GM12891 (cell line): ENCODE measurements around the gene RBM20.
"Not testable (repeated sequence)": the region's sequence is repeated elsewhere in the genome, so short reads cannot be mapped to it uniquely, and the experiment has no call there.

Source experiments
- DNase-seq: peaks from one replicate; pipeline ENCODE4 v3.0.0; 2011; ENCODE audit warnings: low spot score; ENCODE audit not compliant: insufficient read length
- FAIRE-seq: peaks from 2 replicates; lab custom pipeline; 2011; peaks lifted over from hg19 to GRCh38; lab: Jason Lieb, UNC
- PAX5 ChIP-seq: IDR thresholded peaks from 2 replicates; pipeline ENCODE4 v1.6.1; 2011; ENCODE audit warnings: low read length, moderate library complexity, mild to moderate bottlenecking; ENCODE audit not compliant: insufficient read depth, severe bottlenecking
- POLR2A ChIP-seq: IDR thresholded peaks from 2 replicates; pipeline ENCODE4 v1.6.1; 2011; ENCODE audit warnings: low read depth, low read length, control low read depth
- POLR2AphosphoS5 ChIP-seq: IDR thresholded peaks from 2 replicates; pipeline ENCODE4 v1.6.1; 2011; ENCODE audit warnings: low read depth, low read length, control low read depth
- POU2F2 ChIP-seq: IDR thresholded peaks from 2 replicates; pipeline ENCODE4 v1.6.1; 2011; ENCODE audit warnings: low read depth, mild to moderate bottlenecking, control low read depth, low read length, moderate library complexity
- SPI1 ChIP-seq: IDR thresholded peaks from 2 replicates; pipeline ENCODE4 v1.6.1; 2011; ENCODE audit warnings: low read depth, low read length, control low read depth
- TAF1 ChIP-seq: IDR thresholded peaks from 2 replicates; pipeline ENCODE4 v1.6.1; 2011; ENCODE audit warnings: low read depth, low read length, control low read depth

RBM20 gene

DNA sequence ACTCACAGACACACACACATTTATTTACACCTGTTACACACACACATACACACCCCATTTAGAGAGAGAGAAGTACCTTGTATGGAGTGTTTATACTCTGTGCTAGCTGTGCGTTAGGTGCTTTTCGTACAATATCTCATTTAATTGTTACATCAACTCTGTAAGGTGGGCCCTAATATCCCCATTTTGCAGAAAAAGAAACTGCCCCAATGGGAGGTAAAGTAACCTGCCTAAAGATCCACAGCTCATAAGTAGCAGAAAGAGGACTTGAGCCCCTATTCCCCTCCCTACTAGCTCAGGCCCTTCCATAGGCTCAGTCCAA is 23.8 kb upstream of the RBM20 start:
- TF ChIP-seq TAF1 (no peak), POU2F2 (no peak), SPI1 (no peak), POLR2A (no peak), PAX5 (no peak), POLR2AphosphoS5 (no peak)
- FAIRE-seq (no peak), DNase-seq (no peak)

DNA sequence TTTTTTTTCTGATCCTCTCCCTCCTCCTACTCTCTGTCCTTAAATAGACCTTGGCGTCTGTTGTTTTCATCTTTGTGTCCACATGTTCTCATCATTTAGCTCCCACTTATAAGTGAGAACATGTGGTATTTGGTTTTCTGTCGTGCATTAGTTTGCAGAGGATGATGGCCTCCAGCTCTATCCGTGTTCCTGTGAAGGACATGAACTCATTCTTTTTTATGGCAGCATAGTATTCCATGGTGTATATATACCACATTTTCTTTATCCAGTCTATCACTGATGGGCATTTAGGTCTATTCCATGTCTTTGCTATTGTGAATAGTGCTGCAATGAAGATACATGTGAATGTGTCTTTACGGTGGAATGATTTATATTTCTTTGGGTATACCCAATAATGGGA is 20.8 kb upstream of the RBM20 start:
- DNase-seq, FAIRE-seq: not testable (repeated sequence)

- FAIRE-seq: no peak
- TF ChIP-seq TAF1 (no peak), POU2F2 (no peak), POLR2A (no peak), SPI1 (no peak), PAX5 (no peak)
- no peak for DNase-seq
These were observed 18.7 kb upstream of the RBM20 start for GRCh38 chr10:110625356-110625894.

GRCh38 chr10:110625951-110626855 is 17.9 kb upstream of the RBM20 start:
- FAIRE-seq (no peak), DNase-seq (no peak)
- no peak for TF ChIP-seq POLR2A

DNA sequence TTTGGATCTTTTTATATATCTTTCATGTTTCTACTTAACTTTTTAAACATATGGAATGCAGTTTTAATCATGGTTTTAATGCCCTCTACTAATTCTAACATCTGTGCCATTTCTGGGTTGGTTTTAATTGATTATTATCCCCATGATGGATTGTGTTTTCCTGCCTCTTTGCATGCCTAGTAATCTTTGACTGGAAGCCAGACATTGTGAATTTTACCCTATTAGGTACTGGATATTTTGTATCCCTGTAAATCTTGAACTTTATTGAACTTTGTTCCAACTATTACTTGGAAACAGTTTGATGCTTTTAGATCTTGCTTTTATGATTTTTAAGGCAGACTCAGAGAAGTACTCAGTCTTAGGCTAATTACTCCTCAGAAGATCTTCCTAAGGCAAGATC is 16.0 kb upstream of the RBM20 start:
- FAIRE-seq (no peak), DNase-seq (no peak)
- no peak for TF ChIP-seq POU2F2
- TF ChIP-seq POLR2AphosphoS5: no peak
- TF ChIP-seq POLR2A: no peak
- TF ChIP-seq PAX5: no peak
- TF ChIP-seq TAF1: no peak
- TF ChIP-seq SPI1: no peak

- no peak for TF ChIP-seq TAF1
- no peak for TF ChIP-seq POLR2AphosphoS5
- no peak for TF ChIP-seq SPI1
- no peak for TF ChIP-seq POLR2A
- FAIRE-seq (no peak), DNase-seq (no peak)
These were observed 14.4 kb upstream of the RBM20 start for GRCh38 chr10:110629680-110630191.

DNA sequence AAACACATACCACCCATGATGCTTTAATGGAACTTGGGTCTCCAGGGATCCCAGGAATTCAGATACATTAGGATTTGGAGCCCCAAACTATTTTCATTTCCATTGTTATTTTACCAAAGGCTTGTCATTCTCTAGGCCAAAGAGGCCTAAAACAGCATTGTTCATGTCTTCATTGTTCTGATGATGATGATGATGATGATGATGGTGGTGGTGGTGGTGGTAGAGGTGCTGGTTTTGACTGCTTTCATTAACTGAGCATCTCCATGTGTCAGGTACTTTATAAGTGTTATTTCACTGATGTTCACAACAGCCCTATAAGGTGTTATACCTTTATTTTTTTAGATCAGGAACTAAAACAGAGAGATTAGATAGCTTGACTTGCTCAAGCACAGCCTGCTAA is 12.2 kb upstream of the RBM20 start:
- no peak for TF ChIP-seq PAX5
- no peak for TF ChIP-seq POU2F2
- DNase-seq (no peak), FAIRE-seq (no peak)

- no peak for TF ChIP-seq PAX5
- DNase-seq: no peak
- no peak for FAIRE-seq
These were observed 11.4 kb upstream of the RBM20 start for GRCh38 chr10:110632591-110633215.

- no peak for TF ChIP-seq POU2F2
- TF ChIP-seq PAX5: no peak
- no peak for TF ChIP-seq POLR2A
- TF ChIP-seq TAF1: no peak
- no peak for TF ChIP-seq SPI1
- TF ChIP-seq POLR2AphosphoS5: no peak
- DNase-seq: no peak
- FAIRE-seq: no peak
These were observed 9.5 kb upstream of the RBM20 start for GRCh38 chr10:110634527-110635209.

DNA sequence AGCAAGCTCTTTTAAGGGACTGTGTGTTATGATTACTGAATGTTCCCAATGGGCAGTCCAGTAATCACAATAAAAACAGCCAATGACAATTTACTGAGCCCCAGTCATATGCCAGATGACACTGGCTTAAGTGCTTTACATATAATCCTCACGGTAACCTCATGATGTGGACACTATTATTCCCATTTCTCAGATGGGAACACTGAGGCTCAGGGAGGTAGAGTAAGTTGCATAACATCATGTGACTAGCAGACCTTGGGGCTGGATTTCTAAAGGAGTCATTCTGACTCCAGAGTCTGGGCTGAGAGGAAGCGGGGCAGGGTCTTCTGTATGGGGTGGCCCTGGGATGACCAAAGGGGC is 7.6 kb upstream of the RBM20 start:
- FAIRE-seq (no peak), DNase-seq (no peak)
- TF ChIP-seq POU2F2: no peak
- no peak for TF ChIP-seq TAF1
- TF ChIP-seq PAX5: no peak
- no peak for TF ChIP-seq POLR2A
- TF ChIP-seq POLR2AphosphoS5: no peak
- no peak for TF ChIP-seq SPI1
